ENCODE measurements around the gene SERPINA12.

DNA sequence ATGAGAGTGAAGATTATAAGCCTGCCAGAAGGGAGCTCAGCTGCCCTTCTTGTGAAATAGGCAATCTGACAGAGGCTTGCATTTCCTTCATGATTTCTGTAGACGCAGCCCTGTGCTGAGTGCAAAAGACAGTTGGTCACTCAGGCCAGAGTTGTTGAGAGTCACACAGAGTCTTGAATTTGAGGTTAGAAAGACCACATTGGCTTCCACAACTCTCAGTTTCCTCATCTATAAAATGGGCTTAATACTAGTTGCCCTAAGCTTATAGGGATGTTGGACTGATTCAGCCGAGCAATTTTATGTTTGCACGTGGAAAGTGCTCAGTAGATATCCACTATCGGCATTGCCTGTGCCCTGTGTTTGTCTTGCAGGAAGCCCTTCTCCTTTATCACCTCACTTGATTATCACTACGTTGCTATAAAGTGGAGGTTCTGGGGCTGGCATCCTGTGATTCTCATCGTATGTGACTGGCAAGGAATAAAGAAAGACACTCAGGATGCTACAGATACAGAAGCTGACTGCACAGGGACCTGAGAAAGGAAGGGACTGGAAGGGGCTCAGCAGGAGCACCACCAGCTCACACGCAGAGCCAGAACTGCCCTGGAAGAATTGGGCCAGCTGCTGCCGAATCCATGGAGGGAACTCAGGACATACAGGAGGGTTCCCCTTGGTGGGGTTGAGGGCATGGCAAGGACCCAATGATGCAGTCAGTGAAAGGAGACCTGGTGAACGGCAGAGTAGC, 32.1 kb upstream of the SERPINA12 start:
- TF ChIP-seq, protein P1, sequence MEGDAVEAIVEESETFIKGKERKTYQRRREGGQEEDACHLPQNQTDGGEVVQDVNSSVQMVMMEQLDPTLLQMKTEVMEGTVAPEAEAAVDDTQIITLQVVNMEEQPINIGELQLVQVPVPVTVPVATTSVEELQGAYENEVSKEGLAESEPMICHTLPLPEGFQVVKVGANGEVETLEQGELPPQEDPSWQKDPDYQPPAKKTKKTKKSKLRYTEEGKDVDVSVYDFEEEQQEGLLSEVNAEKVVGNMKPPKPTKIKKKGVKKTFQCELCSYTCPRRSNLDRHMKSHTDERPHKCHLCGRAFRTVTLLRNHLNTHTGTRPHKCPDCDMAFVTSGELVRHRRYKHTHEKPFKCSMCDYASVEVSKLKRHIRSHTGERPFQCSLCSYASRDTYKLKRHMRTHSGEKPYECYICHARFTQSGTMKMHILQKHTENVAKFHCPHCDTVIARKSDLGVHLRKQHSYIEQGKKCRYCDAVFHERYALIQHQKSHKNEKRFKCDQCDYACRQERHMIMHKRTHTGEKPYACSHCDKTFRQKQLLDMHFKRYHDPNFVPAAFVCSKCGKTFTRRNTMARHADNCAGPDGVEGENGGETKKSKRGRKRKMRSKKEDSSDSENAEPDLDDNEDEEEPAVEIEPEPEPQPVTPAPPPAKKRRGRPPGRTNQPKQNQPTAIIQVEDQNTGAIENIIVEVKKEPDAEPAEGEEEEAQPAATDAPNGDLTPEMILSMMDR (IDR thresholded peaks at IDR 0.05; ENCODE audit: insufficient read depth, low read depth, low read length) = no peak
- TF ChIP-seq EZH2 (IDR thresholded peaks at IDR 0.05; ENCODE audit: insufficient read depth, low read length) = no peak
